Breast epithelium (tissue), 4 donors: Measurements from ENCODE around the gene CCDC102A. TPM values are rescaled to one million over a fixed set of nuclear protein-coding genes. Genes with fewer than 3 reads are reported as not detected.
A peak's percentile ranks its signal among the peaks of the same experiment; 100 is the strongest.

ENCODE experiments used
- DNase-seq, 2 donors: peaks; one replicate each; pipeline ENCODE4 v3.0.0-alpha.2; 2019; ENCODE audit warnings: low spot score in 2 of 2
- H3K27ac ChIP-seq, 2 donors: fragments of 200-600 bp; sonication (generic) in 1 of 2; one replicate each; pipeline ENCODE4 v1.5.1; 2016 to 2019; ENCODE audit warnings: mild to moderate bottlenecking in 1 of 2
- H3K27me3 ChIP-seq, 2 donors: fragments of 200-600 bp; sonication (generic) in 1 of 2; one replicate each; pipeline versions ENCODE4 v1.5.1 to v1.6.0; 2017 to 2019; ENCODE audit warnings: control low read depth in 1 of 2, mild to moderate bottlenecking in 1 of 2
- H3K36me3 ChIP-seq: fragments of 200-600 bp; one replicate; pipeline ENCODE4 v1.5.1; 2019
- H3K4me1 ChIP-seq, 2 donors: fragments of 200-600 bp; sonication (generic); one replicate each; pipeline ENCODE4 v1.5.1; 2016 to 2019; ENCODE audit warnings: control low read depth in 1 of 2
- H3K4me3 ChIP-seq, 3 donors: fragments of 200-600 bp; sonication (generic); 1 replicate in 2 of 3; 2 replicates in 1 of 3; pipeline ENCODE4 v1.5.1; 2016 to 2019; ENCODE audit warnings: mild to moderate bottlenecking in 3 of 3, moderate library complexity in 2 of 3
- H3K9me3 ChIP-seq, 2 donors: fragments of 200-600 bp; sonication (generic) in 1 of 2; one replicate each; pipeline ENCODE4 v1.5.1; 2016 to 2019; ENCODE audit warnings: control low read depth in 1 of 2
- CTCF ChIP-seq, 3 donors: fragments of 450-650 bp; IDR thresholded peaks; one replicate each; pipeline ENCODE4 v1.5.1; 2016 to 2017; ENCODE audit warnings: antibody characterized with exemption in 3 of 3, mild to moderate bottlenecking in 3 of 3, moderate library complexity in 3 of 3
- POLR2A ChIP-seq: fragments of 450-650 bp; IDR thresholded peaks from one replicate; pipeline ENCODE4 v1.6.1; 2016; ENCODE audit warnings: antibody characterized with exemption, mild to moderate bottlenecking, moderate library complexity
- POLR2AphosphoS5 ChIP-seq, 3 donors: sonication (generic); formaldehyde crosslinking; IDR thresholded peaks; one replicate each; pipeline ENCODE4 v1.6.1; 2017; ENCODE audit warnings: antibody characterized with exemption in 3 of 3
- intact Hi-C: fragments of 100-400 bp; cut with DNase I; formaldehyde crosslinking; loops from one replicate; pipeline ENCODE4 v1.15.1; 2023; ENCODE audit warnings: low total_unique reads
- total RNA-seq, 3 donors: library from RNA; depleted of rRNA; stranded (reverse); fragments of >200 nt; gene quantifications; one replicate each; pipeline ENCODE4 v1.1.0, GENCODE V29; 2016

The CCDC102A gene
- total RNA-seq, 3 donors from 2014 or later: 6.7 to 15.1 (median 12.1) TPM

DNA sequence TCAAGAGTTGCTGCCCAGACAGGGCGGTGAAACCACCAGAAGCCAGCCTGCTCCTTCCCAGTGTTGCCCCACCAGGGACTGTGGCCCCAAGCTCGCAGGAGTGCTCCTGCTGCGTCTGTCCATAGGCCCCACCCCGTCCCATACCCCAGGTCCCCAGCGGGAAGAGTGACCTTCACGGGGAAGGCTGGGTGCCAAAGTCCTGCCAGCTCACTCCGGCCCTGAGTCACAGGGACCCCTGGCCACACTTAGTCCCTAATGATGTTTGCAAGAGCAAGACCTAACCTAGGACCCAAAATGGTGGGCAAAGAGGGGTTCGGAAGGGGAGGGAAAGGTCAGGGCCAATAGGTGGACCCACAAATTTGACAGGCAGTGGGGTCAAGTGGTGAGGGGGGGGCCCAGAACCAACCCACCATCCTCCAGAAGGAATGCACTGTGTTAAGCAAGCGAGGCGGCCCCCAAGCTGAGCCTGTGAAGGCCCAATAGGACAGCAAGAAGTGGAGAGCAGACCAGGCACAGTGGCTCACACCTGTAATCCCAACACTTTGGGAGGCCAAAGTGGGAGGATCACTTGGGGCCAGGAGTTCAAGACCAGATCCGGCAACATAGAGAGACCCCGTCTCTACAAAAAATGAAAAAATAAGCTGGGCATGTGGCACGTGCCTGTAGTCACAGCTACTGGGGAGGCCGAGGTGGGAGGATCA lies 53.4 kb downstream of the CCDC102A start:
- H3K36me3 ChIP-seq: no peaks in the 10 kb centered on the region
- H3K9me3 ChIP-seq: no peaks in the 10 kb centered on the region
- no peak for TF ChIP-seq POLR2AphosphoS5 (IDR thresholded peaks at IDR 0.05)
- no peak for TF ChIP-seq CTCF (IDR thresholded peaks at IDR 0.05)
- TF ChIP-seq POLR2A: no peak
- peaks cover 0 to 24% of the 10 kb centered on the region in 2 donors for H3K4me1 ChIP-seq
- intact Hi-C loops: no loop called here
- no peak overlapping the region for H3K4me3 ChIP-seq
- H3K27me3 ChIP-seq: no peaks in the 10 kb centered on the region
- peak in 1 of 2 donors; percentile 38 for DNase-seq
- no peak overlapping the region for H3K27ac ChIP-seq

DNA sequence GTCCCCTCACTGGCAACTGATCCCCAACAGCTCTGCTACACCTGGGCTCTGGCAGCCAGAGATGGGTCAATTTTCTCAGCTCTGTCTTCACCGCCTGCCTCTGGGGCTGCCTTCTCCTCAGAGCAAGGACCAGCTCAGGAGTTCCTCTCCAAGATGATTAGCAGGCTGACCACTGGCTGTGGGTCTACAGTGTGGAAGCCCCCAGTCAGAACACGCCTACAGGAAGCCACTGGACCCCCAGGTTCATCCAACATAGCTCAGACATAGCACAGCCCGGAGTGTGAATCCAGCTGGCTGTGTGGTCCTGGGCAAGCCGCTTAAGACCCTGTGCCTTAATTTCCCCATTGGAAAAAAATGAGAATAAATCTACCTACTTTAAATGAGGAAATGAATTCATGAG lies 55.0 kb downstream of the CCDC102A start:
- peak in 1 of 2 donors; percentile 9 for DNase-seq
- intact Hi-C loops: no loop called here
- Histone ChIP-seq H3K27ac (peak overlapping the region in 1 of 2 donors; percentile 23), H3K36me3 (no peaks in the 10 kb centered on the region), H3K27me3 (no peaks in the 10 kb centered on the region), H3K9me3 (no peaks in the 10 kb centered on the region), H3K4me3 (no peak overlapping the region), H3K4me1 (peaks cover 0 to 18% of the 10 kb centered on the region in 2 donors)
- TF ChIP-seq POLR2A (no peak), CTCF (IDR thresholded peaks at IDR 0.05) (no peak), POLR2AphosphoS5 (IDR thresholded peaks at IDR 0.05) (no peak)

- no peak overlapping the region for H3K4me3 ChIP-seq
- no peaks in the 10 kb centered on the region for H3K27me3 ChIP-seq
- no peaks in the 10 kb centered on the region for H3K36me3 ChIP-seq
- peak overlapping the region in 1 of 2 donors; percentile 70 for H3K27ac ChIP-seq
- TF ChIP-seq CTCF (IDR thresholded peaks at IDR 0.05) (no peak), POLR2AphosphoS5 (IDR thresholded peaks at IDR 0.05) (no peak), POLR2A (no peak)
- DNase-seq: peak in 1 of 2 donors; percentile 30
- H3K9me3 ChIP-seq: no peaks in the 10 kb centered on the region
- H3K4me1 ChIP-seq: peaks cover 0 to 18% of the 10 kb centered on the region in 2 donors
- intact Hi-C loops: no loop called here
These were observed 55.6 kb downstream of the CCDC102A start for GRCh38 chr16:57480754-57481230.

GRCh38 chr16:57479976-57480753 lies 56.2 kb downstream of the CCDC102A start:
- H3K4me1 ChIP-seq: peaks cover 0 to 18% of the 10 kb centered on the region in 2 donors
- H3K4me3 ChIP-seq: peak overlapping the region; percentile 44 to 68 (median 47)
- H3K27ac ChIP-seq: peak overlapping the region in 1 of 2 donors; percentile 70
- no peak for TF ChIP-seq CTCF (IDR thresholded peaks at IDR 0.05)
- TF ChIP-seq POLR2A: no peak
- TF ChIP-seq POLR2AphosphoS5 (IDR thresholded peaks at IDR 0.05): no peak
- H3K36me3 ChIP-seq: no peaks in the 10 kb centered on the region
- H3K27me3 ChIP-seq: no peaks in the 10 kb centered on the region
- no peaks in the 10 kb centered on the region for H3K9me3 ChIP-seq
- intact Hi-C loops: no loop called here
- DNase-seq: peak in 1 of 2 donors; percentile 45
